Measurements from ENCODE around the gene MYO18A. TPM values are rescaled to one million over a fixed set of nuclear protein-coding genes. Genes with fewer than 3 reads are reported as not detected.

The MYO18A gene
- total RNA-seq, 4 donors from 2014 or later, result 33.2 to 104 (median 59.3) TPM

DNA sequence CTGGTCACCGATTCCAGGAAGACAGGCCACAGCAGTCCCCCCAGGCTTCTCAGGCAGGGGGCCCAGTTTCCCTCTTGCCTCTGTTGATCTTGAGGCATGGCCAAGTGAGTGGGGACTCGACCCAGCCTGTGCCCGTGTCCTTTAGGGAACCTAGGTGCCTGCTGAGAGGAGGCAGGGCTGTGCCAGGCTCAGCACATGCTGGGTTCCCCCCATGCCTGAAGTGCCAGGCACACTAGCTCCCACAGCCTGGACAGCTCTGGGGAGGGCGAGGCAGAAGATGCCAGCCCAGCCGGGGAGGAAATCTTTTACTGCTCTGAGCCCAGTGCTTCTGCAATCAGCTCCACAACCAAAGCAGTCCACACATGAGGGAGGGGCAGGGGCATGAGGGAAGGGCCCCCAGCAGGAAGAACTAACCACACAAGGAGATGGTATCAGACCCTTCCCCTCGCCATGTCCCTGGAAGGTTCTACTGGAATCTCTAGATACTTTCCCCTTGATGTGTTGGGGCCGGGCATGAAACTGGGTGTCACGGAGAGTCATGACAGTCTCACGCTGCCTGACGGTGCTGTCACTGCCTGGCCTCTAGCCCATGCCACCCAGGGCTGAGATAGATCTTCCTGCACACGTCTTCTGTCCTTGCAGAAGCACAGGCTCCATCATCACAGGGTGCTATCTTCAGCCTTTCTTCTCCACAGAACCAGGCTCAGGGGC is 25.5 kb downstream of the MYO18A start:
- no peaks in the 10 kb centered on the region for H3K36me3 ChIP-seq
- H3K4me3 ChIP-seq, result no peak overlapping the region
- H3K9me3 ChIP-seq, result no peaks in the 10 kb centered on the region
- peaks cover 0 to 29% of the 10 kb centered on the region in 2 donors for H3K4me1 ChIP-seq
- H3K27ac ChIP-seq, result peak overlapping the region; percentile 63 to 73
- H3K27me3 ChIP-seq, result no peaks in the 10 kb centered on the region
- TF ChIP-seq, protein P1, sequence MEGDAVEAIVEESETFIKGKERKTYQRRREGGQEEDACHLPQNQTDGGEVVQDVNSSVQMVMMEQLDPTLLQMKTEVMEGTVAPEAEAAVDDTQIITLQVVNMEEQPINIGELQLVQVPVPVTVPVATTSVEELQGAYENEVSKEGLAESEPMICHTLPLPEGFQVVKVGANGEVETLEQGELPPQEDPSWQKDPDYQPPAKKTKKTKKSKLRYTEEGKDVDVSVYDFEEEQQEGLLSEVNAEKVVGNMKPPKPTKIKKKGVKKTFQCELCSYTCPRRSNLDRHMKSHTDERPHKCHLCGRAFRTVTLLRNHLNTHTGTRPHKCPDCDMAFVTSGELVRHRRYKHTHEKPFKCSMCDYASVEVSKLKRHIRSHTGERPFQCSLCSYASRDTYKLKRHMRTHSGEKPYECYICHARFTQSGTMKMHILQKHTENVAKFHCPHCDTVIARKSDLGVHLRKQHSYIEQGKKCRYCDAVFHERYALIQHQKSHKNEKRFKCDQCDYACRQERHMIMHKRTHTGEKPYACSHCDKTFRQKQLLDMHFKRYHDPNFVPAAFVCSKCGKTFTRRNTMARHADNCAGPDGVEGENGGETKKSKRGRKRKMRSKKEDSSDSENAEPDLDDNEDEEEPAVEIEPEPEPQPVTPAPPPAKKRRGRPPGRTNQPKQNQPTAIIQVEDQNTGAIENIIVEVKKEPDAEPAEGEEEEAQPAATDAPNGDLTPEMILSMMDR (IDR thresholded peaks at IDR 0.05), result no peak
- TF ChIP-seq POLR2A (IDR thresholded peaks at IDR 0.05), result no peak
- intact Hi-C loops (cut with DNase I; ENCODE audit: low total_unique reads), result no loop called here
- no peak for DNase-seq

DNA sequence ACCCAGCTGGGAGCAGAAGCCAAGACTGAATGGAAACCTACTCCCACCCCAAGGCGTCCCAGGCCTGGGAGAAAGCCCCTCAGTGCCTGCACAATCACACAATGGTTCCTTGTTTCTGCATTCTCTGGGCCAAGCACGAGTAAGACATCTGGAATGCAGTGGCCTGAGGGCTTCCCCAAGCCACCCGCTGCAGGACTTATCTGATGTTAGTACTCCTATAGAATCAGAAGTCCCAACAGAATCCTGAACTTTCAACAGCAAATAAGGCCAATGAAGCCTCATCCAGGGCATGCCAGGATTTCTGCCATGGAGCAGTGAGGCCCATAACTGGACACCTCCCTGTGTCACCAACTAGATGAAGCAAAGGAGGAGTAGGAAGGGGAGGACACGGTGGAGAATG is 28.6 kb downstream of the MYO18A start:
- Histone ChIP-seq H3K36me3 (no peaks in the 10 kb centered on the region), H3K4me1 (peaks cover 0 to 23% of the 10 kb centered on the region in 2 donors), H3K9me3 (no peaks in the 10 kb centered on the region), H3K27me3 (no peaks in the 10 kb centered on the region), H3K4me3 (no peak overlapping the region), H3K27ac (no peak overlapping the region)
- no peak for DNase-seq
- intact Hi-C loops (cut with DNase I; ENCODE audit: low total_unique reads), result no loop called here
- TF ChIP-seq POLR2A (IDR thresholded peaks at IDR 0.05), result no peak
- TF ChIP-seq, protein P1 (IDR thresholded peaks at IDR 0.05), result no peak

DNA sequence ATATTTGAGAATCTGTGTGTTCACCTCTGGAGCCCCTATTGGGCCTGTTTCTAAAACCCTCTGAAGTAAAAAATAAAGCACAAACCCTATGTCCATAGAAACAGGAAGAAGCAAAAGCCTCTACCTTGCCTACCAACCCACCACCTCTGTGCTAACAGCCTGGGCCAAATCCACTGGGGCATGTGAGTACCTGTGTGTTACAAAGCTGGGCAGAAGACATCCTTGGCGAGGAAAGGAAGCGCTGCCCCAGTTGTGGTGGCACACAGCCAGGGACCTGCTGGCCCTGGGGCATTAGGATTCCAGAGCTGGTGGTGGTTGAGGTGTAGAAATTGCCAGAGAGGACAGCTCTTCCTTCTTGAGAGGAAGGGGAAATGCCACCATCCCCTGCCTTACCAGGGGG is 30.0 kb downstream of the MYO18A start:
- TF ChIP-seq, protein P1 (IDR thresholded peaks at IDR 0.05), result no peak
- TF ChIP-seq POLR2A (IDR thresholded peaks at IDR 0.05), result no peak
- intact Hi-C loops (cut with DNase I; ENCODE audit: low total_unique reads), result no loop called here
- no peak overlapping the region for H3K4me3 ChIP-seq
- peaks cover 0 to 10% of the 10 kb centered on the region in 2 donors for H3K4me1 ChIP-seq
- no peaks in the 10 kb centered on the region for H3K9me3 ChIP-seq
- H3K27me3 ChIP-seq, result no peaks in the 10 kb centered on the region
- no peak overlapping the region for H3K27ac ChIP-seq
- no peaks in the 10 kb centered on the region for H3K36me3 ChIP-seq
- no peak for DNase-seq

DNA sequence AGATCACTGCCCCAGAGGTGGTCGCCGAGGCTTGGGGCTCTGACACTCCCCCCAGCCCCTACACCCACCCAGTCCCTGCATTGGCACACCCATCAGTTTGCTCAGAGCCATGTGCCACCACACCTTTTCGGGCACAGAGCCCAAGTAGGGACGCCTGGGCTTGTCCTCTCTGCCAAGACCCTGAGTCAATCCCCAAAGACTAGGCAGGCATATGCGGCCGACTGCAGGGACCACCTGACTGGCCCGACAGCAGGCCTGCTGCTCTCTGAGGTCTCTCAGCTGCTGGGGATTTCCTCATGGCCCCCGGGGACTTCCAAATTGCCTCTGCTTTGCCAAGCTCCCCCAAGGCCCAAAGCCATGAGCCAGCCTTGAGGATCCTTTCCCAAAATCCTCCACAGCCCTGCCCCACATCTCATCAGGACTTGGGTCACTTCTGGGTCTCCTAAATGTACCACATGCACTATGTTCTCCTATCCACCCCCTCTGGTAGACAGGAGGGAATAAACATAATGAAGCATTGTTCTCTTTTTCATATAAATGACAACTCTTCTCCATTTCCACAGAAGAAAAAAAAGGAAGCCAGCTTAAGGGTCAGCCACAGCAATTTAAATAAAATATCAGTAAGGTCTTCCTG is 30.6 kb downstream of the MYO18A start:
- TF ChIP-seq POLR2A (IDR thresholded peaks at IDR 0.05), result no peak
- TF ChIP-seq, protein P1 (IDR thresholded peaks at IDR 0.05), result no peak
- DNase-seq, result peak; percentile 45 to 56
- peak overlapping the region; percentile 37 to 39 for H3K4me3 ChIP-seq
- intact Hi-C loops (cut with DNase I; ENCODE audit: low total_unique reads), result loop anchor here (10.0 kb wide), 1 partner anchor 145 kb away; the partner anchor contains the start of gene NUFIP2
- peak overlapping the region; percentile 85 to 86 for H3K27ac ChIP-seq
- no peaks in the 10 kb centered on the region for H3K36me3 ChIP-seq
- H3K27me3 ChIP-seq, result no peaks in the 10 kb centered on the region
- no peaks in the 10 kb centered on the region for H3K9me3 ChIP-seq
- H3K4me1 ChIP-seq, result peaks cover 0 to 4% of the 10 kb centered on the region in 2 donors

DNA sequence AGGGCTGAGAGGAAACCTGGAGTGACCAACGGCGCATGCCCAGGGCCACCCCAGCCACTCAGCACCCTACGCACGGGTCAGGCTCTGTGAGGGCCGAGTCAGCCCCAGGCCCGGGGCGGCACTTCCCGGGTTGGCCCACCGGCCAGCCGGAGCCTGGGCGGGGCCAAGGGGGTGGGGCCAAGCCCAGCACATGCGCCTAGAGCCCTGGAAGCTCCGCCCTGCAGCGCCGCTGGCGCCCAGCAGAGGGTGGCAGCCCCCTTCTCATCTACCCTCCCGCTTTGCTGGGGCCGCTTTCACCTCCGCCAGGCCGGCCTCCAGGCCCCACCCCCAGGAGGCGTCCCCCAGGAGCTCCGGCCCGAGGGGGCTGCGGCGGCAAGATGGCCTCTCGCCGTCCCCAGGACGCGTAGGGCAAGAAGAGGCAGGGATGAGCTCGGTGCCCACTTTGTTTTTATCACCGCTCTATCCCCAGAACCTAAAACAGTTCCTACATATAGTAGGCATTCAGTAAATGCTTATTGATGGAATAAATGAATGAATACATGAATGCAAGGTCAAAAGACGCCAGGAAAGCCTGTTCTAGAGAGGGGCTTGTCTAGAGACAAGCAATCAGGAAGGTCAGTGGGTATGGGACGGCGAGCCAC is 31.3 kb downstream of the MYO18A start:
- Histone ChIP-seq H3K27ac (peak overlapping the region; percentile 85 to 86), H3K27me3 (no peaks in the 10 kb centered on the region), H3K4me1 (peaks cover 0 to 3% of the 10 kb centered on the region in 2 donors), H3K9me3 (no peaks in the 10 kb centered on the region), H3K4me3 (peak overlapping the region; percentile 37 to 39), H3K36me3 (no peaks in the 10 kb centered on the region)
- TF ChIP-seq, protein P1 (IDR thresholded peaks at IDR 0.05), result peak; percentile 97 to 99 (median 98)
- peak; percentile 48 to 62 for TF ChIP-seq POLR2A (IDR thresholded peaks at IDR 0.05)
- intact Hi-C loops (cut with DNase I; ENCODE audit: low total_unique reads), result loop anchor here (10.0 kb wide), 1 partner anchor 146 kb away; the partner anchor contains the start of gene NUFIP2
- DNase-seq, result peak; percentile 93 to 97

Measured in uterus (tissue), 4 donors.